Stomach (tissue), 9 donors: ENCODE results near the gene RMDN3. TPM values are rescaled to one million over a fixed set of nuclear protein-coding genes. Genes with fewer than 3 reads are reported as not detected.

ENCODE experiments used
- DNase-seq, 2 donors: peaks; one replicate each; pipeline versions ENCODE4 v3.0.0 to v3.0.0-alpha.2; 2013 to 2019
- H3K27ac ChIP-seq, 5 donors: fragments of 200-600 bp in 4 of 5; sonication (generic) in 4 of 5; one replicate each; pipeline ENCODE4 v1.5.1; 2013 to 2019; ENCODE audit warnings: mild to moderate bottlenecking in 1 of 5, moderate library complexity in 1 of 5
- H3K27me3 ChIP-seq, 3 donors: fragments of 200-600 bp; sonication (generic); one replicate each; pipeline ENCODE4 v1.5.1; 2017 to 2019; ENCODE audit warnings: mixed run types in 1 of 3
- H3K36me3 ChIP-seq, 4 donors: fragments of 200-600 bp; sonication (generic); 1 replicate in 3 of 4; 2 replicates in 1 of 4; pipeline ENCODE4 v1.5.1; 2016 to 2019
- H3K4me1 ChIP-seq, 4 donors: fragments of 200-600 bp; sonication (generic); one replicate each; pipeline ENCODE4 v1.5.1; 2016 to 2019
- H3K4me3 ChIP-seq, 4 donors: fragments of 200-600 bp; sonication (generic) in 3 of 4; one replicate each; pipeline ENCODE4 v1.5.1; 2016 to 2019; ENCODE audit warnings: mild to moderate bottlenecking in 1 of 4
- H3K9me3 ChIP-seq, 4 donors: fragments of 200-600 bp; sonication (generic); one replicate each; pipeline ENCODE4 v1.5.1; 2016 to 2019
- EP300 ChIP-seq: sonication (generic); formaldehyde crosslinking; IDR thresholded peaks from one replicate; pipeline ENCODE4 v1.6.1; 2017; ENCODE audit warnings: antibody characterized with exemption
- POLR2A ChIP-seq, 4 donors: fragments of 450-650 bp; IDR thresholded peaks; one replicate each; pipeline ENCODE4 v1.6.1; 2016; ENCODE audit warnings: antibody characterized with exemption in 4 of 4, control low read depth in 2 of 4, mild to moderate bottlenecking in 1 of 4, moderate library complexity in 1 of 4
- POLR2AphosphoS5 ChIP-seq, 3 donors: sonication (generic); formaldehyde crosslinking; IDR thresholded peaks; one replicate each; pipeline ENCODE4 v1.6.1; 2016; ENCODE audit warnings: antibody characterized with exemption in 3 of 3
- WGBS, 5 donors: extraction: QIAGEN DNeasy Blood & Tissue Kit in 3 of 5; methylation state at CpG; one replicate each; pipeline versions ENCODE4 v1.1.5 to v1.1.7; 2013 to 2018; 5-methylcytosine and 5-hydroxymethylcytosine counted together
- intact Hi-C: fragments of 100-400 bp; cut with DNase I; formaldehyde crosslinking; loops from one replicate; pipeline ENCODE4 v1.15.1; 2023; ENCODE audit warnings: low total_unique reads
- polyA plus RNA-seq, 3 donors: library from polyadenylated mRNA; stranded (reverse); fragments of 200-250 nt; gene quantifications; one replicate each; pipeline ENCODE4 v1.2.3, GENCODE V29; 2013
- small RNA-seq, 4 donors: library from RNA; depleted of rRNA; stranded (forward); fragments of <200 nt; gene quantifications; one replicate each; pipeline ENCODE3, GENCODE V24; 2016
- total RNA-seq, 5 donors: library from RNA; depleted of rRNA; stranded (reverse); fragments of >200 nt; gene quantifications; one replicate each; pipeline versions ENCODE4 v1.1.0 to v1.2.3, GENCODE V29; 2014 to 2016
- TF ChIP-seq, protein P1 (sequence below), 7 experiments: fragments of 450-650 bp in 4 of 7; fragments of 200-600 bp in 3 of 7; sonication (generic) in 3 of 7; IDR thresholded peaks; one replicate each; pipeline ENCODE4 v1.5.1; 2016 to 2019; ENCODE audit warnings: antibody characterized with exemption in 7 of 7, control low read depth in 2 of 7, mild to moderate bottlenecking in 1 of 7
- donor health status: healthy with polysubstance abuse.
- donor health status: Bipolar disorder and iron deficiency.
- donor health status: healthy.

RMDN3 gene
- total and polyA plus RNA-seq, 8 donors = 12.6 to 63.8 (median 25.2) TPM; not detected in 1

DNA sequence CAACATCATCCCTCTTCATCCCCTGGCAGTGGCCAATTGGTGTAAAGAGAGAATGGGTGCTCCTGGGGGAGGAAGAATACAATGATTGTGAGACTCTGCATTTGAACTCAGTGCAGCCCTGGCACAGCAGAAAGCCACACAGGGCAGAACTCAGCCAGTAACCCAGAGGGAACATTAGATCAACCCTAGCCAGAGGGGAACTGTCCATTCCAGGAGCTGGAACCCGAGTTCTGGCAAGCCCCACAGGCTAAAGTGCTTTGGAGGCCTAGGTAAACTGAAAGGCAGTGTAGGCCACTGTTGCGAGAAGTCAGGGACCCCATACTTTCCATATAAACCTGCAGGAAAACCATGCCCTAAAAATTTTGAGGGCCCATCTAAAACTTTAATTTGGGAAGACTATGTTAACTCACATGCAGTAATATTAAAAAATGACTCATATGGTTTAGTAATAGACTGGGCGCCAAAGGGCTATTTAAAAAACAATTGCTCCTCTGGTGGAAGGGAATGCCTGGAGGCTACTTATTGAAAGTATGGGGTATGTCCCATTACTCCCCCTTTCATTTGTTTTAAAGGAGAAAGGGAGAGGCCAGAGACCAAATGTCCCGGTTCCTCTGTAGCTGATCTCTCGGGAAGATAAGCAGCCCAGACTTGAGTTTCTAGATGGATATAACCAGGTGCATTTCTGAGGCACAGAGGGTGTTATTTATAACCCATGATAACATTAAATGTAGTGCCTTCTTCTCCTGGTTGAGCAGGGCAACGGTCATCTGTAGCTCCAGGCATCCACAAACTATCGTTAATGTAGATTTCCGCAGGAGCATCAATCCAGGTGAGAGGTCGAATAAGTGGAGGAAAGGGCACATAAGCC lies 65.9 kb downstream of the RMDN3 start:
- 86 to 91% (median 88%) methylated on average over 9 of the region's 9 CpGs for WGBS, 5 donors
- TF ChIP-seq POLR2A (IDR thresholded peaks at IDR 0.05) (no peak), EP300 (no peak), POLR2AphosphoS5 (IDR thresholded peaks at IDR 0.05) (no peak)
- TF ChIP-seq, protein P1, sequence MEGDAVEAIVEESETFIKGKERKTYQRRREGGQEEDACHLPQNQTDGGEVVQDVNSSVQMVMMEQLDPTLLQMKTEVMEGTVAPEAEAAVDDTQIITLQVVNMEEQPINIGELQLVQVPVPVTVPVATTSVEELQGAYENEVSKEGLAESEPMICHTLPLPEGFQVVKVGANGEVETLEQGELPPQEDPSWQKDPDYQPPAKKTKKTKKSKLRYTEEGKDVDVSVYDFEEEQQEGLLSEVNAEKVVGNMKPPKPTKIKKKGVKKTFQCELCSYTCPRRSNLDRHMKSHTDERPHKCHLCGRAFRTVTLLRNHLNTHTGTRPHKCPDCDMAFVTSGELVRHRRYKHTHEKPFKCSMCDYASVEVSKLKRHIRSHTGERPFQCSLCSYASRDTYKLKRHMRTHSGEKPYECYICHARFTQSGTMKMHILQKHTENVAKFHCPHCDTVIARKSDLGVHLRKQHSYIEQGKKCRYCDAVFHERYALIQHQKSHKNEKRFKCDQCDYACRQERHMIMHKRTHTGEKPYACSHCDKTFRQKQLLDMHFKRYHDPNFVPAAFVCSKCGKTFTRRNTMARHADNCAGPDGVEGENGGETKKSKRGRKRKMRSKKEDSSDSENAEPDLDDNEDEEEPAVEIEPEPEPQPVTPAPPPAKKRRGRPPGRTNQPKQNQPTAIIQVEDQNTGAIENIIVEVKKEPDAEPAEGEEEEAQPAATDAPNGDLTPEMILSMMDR (IDR thresholded peaks at IDR 0.05) = no peak
- H3K27ac ChIP-seq = no peak overlapping the region
- no peak for DNase-seq
- peaks cover 9 to 18% (median 11%) of the 10 kb centered on the region in 4 donors for H3K4me1 ChIP-seq
- H3K27me3 ChIP-seq = no peaks in the 10 kb centered on the region
- intact Hi-C loops = no loop called here
- H3K9me3 ChIP-seq = no peaks in the 10 kb centered on the region
- no peak overlapping the region for H3K4me3 ChIP-seq
- peaks cover 0 to 22% (median 18%) of the 10 kb centered on the region in 4 donors for H3K36me3 ChIP-seq

Small RNA genes lying within 50 kb of the gene (small RNA-seq; reads per million reads assigned to genes)
- gene SUMO2P15 = 0 reads per million in 4 donors

Other genes starting within 250 kb of the RMDN3 start
- gene CCDC32, start 190.2 kb downstream of the RMDN3 start, total RNA-seq = 10 to 100 TPM; 12.3 to 39.4 (median 32.9) TPM
- 10 to 100 TPM; 14.4 to 65.7 (median 28.1) TPM for gene CCDC32, start 190.2 kb downstream of the RMDN3 start, polyA plus RNA-seq
- gene RPUSD2, start 186.0 kb downstream of the RMDN3 start, total RNA-seq = 10 to 100 TPM in 1 of 5 donors, 1 to 10 TPM in 2, not detected in 2; 7.0 to 12.1 (median 8.1) TPM
- 10 to 100 TPM in 1 of 3 donors, 1 to 10 TPM in 2; 5.6 to 11.9 (median 6.6) TPM for gene RPUSD2, start 186.0 kb downstream of the RMDN3 start, polyA plus RNA-seq
- 10 to 100 TPM in 2 of 5 donors, 1 to 10 TPM in 3; 1.4 to 57.8 (median 8.7) TPM for gene KNL1, start 161.0 kb downstream of the RMDN3 start, total RNA-seq
- 1 to 10 TPM in 2 of 3 donors, under 1 TPM in 1; 0.50 to 1.8 (median 1.4) TPM for gene KNL1, start 161.0 kb downstream of the RMDN3 start, polyA plus RNA-seq
- 1 to 10 TPM in 1 of 5 donors, under 1 TPM in 2, not detected in 2; 0.58 to 3.5 (median 0.87) TPM for gene RAD51, start 60.1 kb downstream of the RMDN3 start, total RNA-seq
- gene RAD51, start 60.1 kb downstream of the RMDN3 start, polyA plus RNA-seq = 1 to 10 TPM; 1.6 to 2.7 (median 2.4) TPM
- 10 to 100 TPM in 2 of 5 donors, 1 to 10 TPM in 1, not detected in 2; 1.3 to 13.6 (median 11.7) TPM for gene GCHFR, start 8.8 kb upstream of the RMDN3 start, total RNA-seq
- 10 to 100 TPM; 21.4 to 37.4 (median 29.3) TPM for gene GCHFR, start 8.8 kb upstream of the RMDN3 start, polyA plus RNA-seq
- gene C15orf62, start 14.7 kb upstream of the RMDN3 start, total RNA-seq = 10 to 100 TPM in 1 of 5 donors, not detected in 4; 39.3 TPM
- 1 to 10 TPM in 1 of 3 donors, under 1 TPM in 2; 0.25 to 4.5 (median 0.31) TPM for gene C15orf62, start 14.7 kb upstream of the RMDN3 start, polyA plus RNA-seq
- gene ZFYVE19, start 51.8 kb upstream of the RMDN3 start, total RNA-seq = 10 to 100 TPM; 10.3 to 29.2 (median 18.7) TPM
- 10 to 100 TPM; 14.4 to 31.0 (median 28.3) TPM for gene ZFYVE19, start 51.8 kb upstream of the RMDN3 start, polyA plus RNA-seq
- 10 to 100 TPM; 11.0 to 64.2 (median 22.9) TPM for gene DNAJC17, start 52.2 kb upstream of the RMDN3 start, total RNA-seq
- 10 to 100 TPM; 33.6 to 66.7 (median 53.9) TPM for gene DNAJC17, start 52.2 kb upstream of the RMDN3 start, polyA plus RNA-seq
- 10 to 100 TPM in 1 of 5 donors, 1 to 10 TPM in 1, not detected in 3; 2.2 to 20.0 TPM for gene PPP1R14D, start 73.5 kb upstream of the RMDN3 start, total RNA-seq
- gene PPP1R14D, start 73.5 kb upstream of the RMDN3 start, polyA plus RNA-seq = 1 to 10 TPM in 2 of 3 donors, under 1 TPM in 1; 0.63 to 4.1 (median 1.4) TPM
- gene SPINT1, start 88.8 kb upstream of the RMDN3 start, total RNA-seq = 100 to 1,000 TPM in 4 of 5 donors, 10 to 100 TPM in 1; 58.6 to 394 (median 178) TPM
- 10 to 100 TPM; 16.8 to 76.8 (median 52.3) TPM for gene SPINT1, start 88.8 kb upstream of the RMDN3 start, polyA plus RNA-seq
- 1 to 10 TPM in 4 of 5 donors, not detected in 1; 1.3 to 3.2 (median 1.7) TPM for gene RHOV, start 119.0 kb upstream of the RMDN3 start, total RNA-seq
- gene RHOV, start 119.0 kb upstream of the RMDN3 start, polyA plus RNA-seq = 10 to 100 TPM in 1 of 3 donors, 1 to 10 TPM in 2; 1.2 to 87.8 (median 1.4) TPM
- gene VPS18, start 139.2 kb upstream of the RMDN3 start, total RNA-seq = 10 to 100 TPM in 4 of 5 donors, 1 to 10 TPM in 1; 1.8 to 24.2 (median 20.3) TPM
- gene VPS18, start 139.2 kb upstream of the RMDN3 start, polyA plus RNA-seq = 10 to 100 TPM in 1 of 3 donors, 1 to 10 TPM in 2; 5.7 to 10.8 (median 6.1) TPM
- 10 to 100 TPM in 1 of 5 donors, 1 to 10 TPM in 3, under 1 TPM in 1; 0.89 to 20.0 (median 3.3) TPM for gene DLL4, start 174.1 kb upstream of the RMDN3 start, total RNA-seq
- gene DLL4, start 174.1 kb upstream of the RMDN3 start, polyA plus RNA-seq = 1 to 10 TPM in 2 of 3 donors, under 1 TPM in 1; 0.56 to 2.2 (median 1.5) TPM
- gene CHAC1, start 198.2 kb upstream of the RMDN3 start, total RNA-seq = 10 to 100 TPM in 1 of 5 donors, 1 to 10 TPM in 4; 1.3 to 17.1 (median 2.9) TPM
- gene CHAC1, start 198.2 kb upstream of the RMDN3 start, polyA plus RNA-seq = 10 to 100 TPM in 2 of 3 donors, 1 to 10 TPM in 1; 5.7 to 61.6 (median 25.5) TPM